Loucy (cell line): ENCODE measurements around the gene GATA5.

ENCODE experiments used
- CTCF ChIP-seq: fragments of 200-600 bp; sonication (generic); conservative IDR thresholded peaks from 2 replicates; pipeline ENCODE4 v1.5.1; 2014; ENCODE audit warnings: mild to moderate bottlenecking, antibody characterized with exemption, low read length
- EZH2phosphoT487 ChIP-seq: fragments of 200-600 bp; IDR thresholded peaks from 2 replicates; pipeline ENCODE4 v1.6.1; 2018; ENCODE audit warnings: antibody characterized with exemption, mild to moderate bottlenecking, moderate library complexity, borderline replicate concordance

GRCh38 chr20:62482146-62482809, 6.5 kb upstream of the GATA5 start:
- TF ChIP-seq CTCF = no peak
- TF ChIP-seq EZH2phosphoT487 = no peak
